ENCODE measurements around the gene DCLK1.

DNA sequence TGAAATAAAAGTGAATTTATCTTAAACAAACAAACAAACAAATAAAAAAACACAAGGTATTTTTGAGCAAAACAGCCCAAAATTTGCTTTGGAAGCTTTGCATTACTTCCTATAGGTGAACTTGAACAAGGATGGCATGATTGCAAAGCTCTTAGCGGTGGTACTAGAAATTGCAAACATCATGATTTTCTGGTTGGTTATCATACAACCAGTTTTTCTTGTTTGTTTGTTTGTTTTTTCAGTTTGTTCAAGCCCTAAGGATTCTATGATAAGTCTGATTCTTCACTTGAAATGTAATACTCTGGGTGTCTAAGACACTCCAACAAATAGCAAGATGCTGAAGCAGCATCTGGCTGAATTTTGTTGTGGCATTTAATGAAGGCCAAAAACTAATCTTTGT is 15.9 kb downstream of the DCLK1 start:
- TF ChIP-seq CTCF (IDR thresholded peaks at IDR 0.05; ENCODE audit: insufficient read depth, low read length) (no peak), POLR2AphosphoS5 (IDR thresholded peaks at IDR 0.05; ENCODE audit: low read depth) (no peak)
